ENCODE measurements around the gene ARHGEF33.

Gene ARHGEF33

GRCh38 chr2:38889575-38889974, at the start of gene ARHGEF33:
TSS of gene ARHGEF33 (plus strand) at chr2:38889875. CDS start at chr2:38919448, 29,573 bp downstream.
- DNase-seq: no peak

- DNase-seq: no peak
These were observed 39.6 kb upstream of the ARHGEF33 start for GRCh38 chr2:38850045-38850444.

- no peak for DNase-seq
These were observed 33.5 kb upstream of the ARHGEF33 start for GRCh38 chr2:38856165-38856564.

GRCh38 chr2:38862476-38862875, 27.2 kb upstream of the ARHGEF33 start:
- DNase-seq: no peak

- no peak for DNase-seq
These were observed 26.5 kb upstream of the ARHGEF33 start for GRCh38 chr2:38863061-38863695.

- no peak for DNase-seq
These were observed 22.8 kb upstream of the ARHGEF33 start for GRCh38 chr2:38866773-38867443.

GRCh38 chr2:38871432-38871831, 18.2 kb upstream of the ARHGEF33 start:
- DNase-seq: no peak

GRCh38 chr2:38873763-38874162, 15.9 kb upstream of the ARHGEF33 start:
- DNase-seq: no peak

GRCh38 chr2:38875227-38875575, 14.5 kb upstream of the ARHGEF33 start:
- DNase-seq: no peak

- peak; percentile 72 for DNase-seq
These were observed 13.9 kb upstream of the ARHGEF33 start, which contains the start of the genes DHX57 and MORN2 for GRCh38 chr2:38875576-38876367. TSS of gene DHX57 (minus strand) at chr2:38875934. CDS start at chr2:38868405, 7,529 bp downstream. TSS of gene MORN2 (plus strand) at chr2:38875976.

- DNase-seq: no peak
These were observed 13.3 kb upstream of the ARHGEF33 start for GRCh38 chr2:38876407-38876806.

GRCh38 chr2:38886063-38886462, 3.6 kb upstream of the ARHGEF33 start:
- no peak for DNase-seq

- DNase-seq: no peak
These were observed 2.3 kb upstream of the ARHGEF33 start for GRCh38 chr2:38887347-38887746.

GRCh38 chr2:38887902-38888554, 1.6 kb upstream of the ARHGEF33 start:
- DNase-seq: no peak

GRCh38 chr2:38889045-38889444, 630 bp upstream of the ARHGEF33 start:
- DNase-seq: no peak

GRCh38 chr2:38892819-38893218, 3.1 kb downstream of the ARHGEF33 start:
- DNase-seq: no peak

GRCh38 chr2:38898256-38898655, 8.6 kb downstream of the ARHGEF33 start:
- no peak for DNase-seq

GRCh38 chr2:38900726-38901125, 11.1 kb downstream of the ARHGEF33 start:
- DNase-seq: no peak

- DNase-seq: no peak
These were observed 15.6 kb downstream of the ARHGEF33 start for GRCh38 chr2:38905251-38905650.

- DNase-seq: no peak
These were observed 17.6 kb downstream of the ARHGEF33 start for GRCh38 chr2:38907242-38907641.

- no peak for DNase-seq
These were observed 18.3 kb downstream of the ARHGEF33 start for GRCh38 chr2:38907743-38908562.

- DNase-seq: no peak
These were observed 20.2 kb downstream of the ARHGEF33 start for GRCh38 chr2:38909872-38910271.

Measured in NCI-H510A treated with DMSO at 0.1 percent for 48 hours (cell line).